Measurements from ENCODE around the gene SLC41A1. TPM values are rescaled to one million over a fixed set of nuclear protein-coding genes. Genes with fewer than 3 reads are reported as not detected.

The SLC41A1 gene
- total RNA-seq, 3 donors from 2014 or later = 2.1 to 25.0 (median 4.9) TPM

GRCh38 chr1:205817364-205817763 lies 4.4 kb upstream of the SLC41A1 start:
- ATAC-seq (no peak), DNase-seq (no peak)
- H3K4me1 ChIP-seq (ENCODE audit: low read depth) = peaks cover 4% of the 10 kb centered on the region
- no peaks in the 10 kb centered on the region for H3K9me3 ChIP-seq
- intact Hi-C loops (cut with DNase I, micrococcal nuclease) = no loop called here
- no peaks in the 10 kb centered on the region for H3K36me3 ChIP-seq (ENCODE audit: low read depth)
- no peak for TF ChIP-seq CTCF (IDR thresholded peaks at IDR 0.05)
- H3K4me3 ChIP-seq = no peak overlapping the region

- DNase-seq = peak in 1 of 3 donors; percentile 69
- no peaks in the 10 kb centered on the region for H3K36me3 ChIP-seq (ENCODE audit: low read depth)
- ATAC-seq = no peak
- peaks cover 4% of the 10 kb centered on the region for H3K4me1 ChIP-seq (ENCODE audit: low read depth)
- peak overlapping the region; percentile 60 for H3K4me3 ChIP-seq
- H3K9me3 ChIP-seq = no peaks in the 10 kb centered on the region
- intact Hi-C loops (cut with DNase I, micrococcal nuclease) = no loop called here
- TF ChIP-seq CTCF (IDR thresholded peaks at IDR 0.05) = no peak
Observed at GRCh38 chr1:205813755-205814058, 709 bp upstream of the SLC41A1 start.

- DNase-seq (no peak), ATAC-seq (peak; percentile 15)
- Histone ChIP-seq H3K36me3 (ENCODE audit: low read depth) (no peaks in the 10 kb centered on the region), H3K4me3 (peak overlapping the region; percentile 60), H3K9me3 (no peaks in the 10 kb centered on the region), H3K4me1 (ENCODE audit: low read depth) (peaks cover 4% of the 10 kb centered on the region)
- no peak for TF ChIP-seq CTCF (IDR thresholded peaks at IDR 0.05)
- intact Hi-C loops (cut with DNase I, micrococcal nuclease) = no loop called here
Observed at GRCh38 chr1:205812271-205812877, 624 bp downstream of the SLC41A1 start.

- DNase-seq = no peak
- Histone ChIP-seq H3K36me3 (ENCODE audit: low read depth) (no peaks in the 10 kb centered on the region), H3K4me3 (no peak overlapping the region), H3K4me1 (ENCODE audit: low read depth) (peaks cover 4% of the 10 kb centered on the region), H3K9me3 (no peaks in the 10 kb centered on the region)
- intact Hi-C loops (cut with DNase I, micrococcal nuclease) = no loop called here
- TF ChIP-seq CTCF (IDR thresholded peaks at IDR 0.05) = no peak
- no peak for ATAC-seq
Observed at GRCh38 chr1:205811660-205812059, 1.3 kb downstream of the SLC41A1 start.

- Histone ChIP-seq H3K4me3 (no peak overlapping the region), H3K4me1 (ENCODE audit: low read depth) (peaks cover 4% of the 10 kb centered on the region), H3K9me3 (no peaks in the 10 kb centered on the region), H3K36me3 (ENCODE audit: low read depth) (no peaks in the 10 kb centered on the region)
- intact Hi-C loops (cut with DNase I, micrococcal nuclease) = no loop called here
- DNase-seq = no peak
- no peak for TF ChIP-seq CTCF (IDR thresholded peaks at IDR 0.05)
- no peak for ATAC-seq
Observed at GRCh38 chr1:205810448-205811157, 2.4 kb downstream of the SLC41A1 start.

Measured in mucosa of descending colon (tissue), 3 donors.